ENCODE results near the gene MACROD2.

DNA sequence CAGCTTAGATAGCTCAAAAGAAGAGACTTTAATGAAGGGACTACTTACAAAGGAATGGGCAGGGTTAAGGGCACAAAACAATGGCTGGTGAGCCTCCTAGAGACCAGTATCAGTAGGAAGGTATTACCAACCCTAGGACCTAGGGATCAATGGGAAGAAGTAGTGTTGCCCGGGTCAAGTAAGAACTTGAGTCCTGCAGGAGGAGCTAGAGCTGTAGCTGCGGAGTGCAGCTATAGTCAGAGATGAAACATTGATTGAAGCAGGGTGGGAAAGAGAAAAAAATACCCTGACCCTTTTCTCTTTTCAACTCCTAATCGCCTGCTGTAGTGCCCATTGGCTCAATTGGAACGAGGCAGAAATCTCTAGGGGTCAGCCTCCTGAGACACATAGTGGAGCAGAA lies 198.1 kb downstream of the MACROD2 start:
- TF ChIP-seq, protein P1, sequence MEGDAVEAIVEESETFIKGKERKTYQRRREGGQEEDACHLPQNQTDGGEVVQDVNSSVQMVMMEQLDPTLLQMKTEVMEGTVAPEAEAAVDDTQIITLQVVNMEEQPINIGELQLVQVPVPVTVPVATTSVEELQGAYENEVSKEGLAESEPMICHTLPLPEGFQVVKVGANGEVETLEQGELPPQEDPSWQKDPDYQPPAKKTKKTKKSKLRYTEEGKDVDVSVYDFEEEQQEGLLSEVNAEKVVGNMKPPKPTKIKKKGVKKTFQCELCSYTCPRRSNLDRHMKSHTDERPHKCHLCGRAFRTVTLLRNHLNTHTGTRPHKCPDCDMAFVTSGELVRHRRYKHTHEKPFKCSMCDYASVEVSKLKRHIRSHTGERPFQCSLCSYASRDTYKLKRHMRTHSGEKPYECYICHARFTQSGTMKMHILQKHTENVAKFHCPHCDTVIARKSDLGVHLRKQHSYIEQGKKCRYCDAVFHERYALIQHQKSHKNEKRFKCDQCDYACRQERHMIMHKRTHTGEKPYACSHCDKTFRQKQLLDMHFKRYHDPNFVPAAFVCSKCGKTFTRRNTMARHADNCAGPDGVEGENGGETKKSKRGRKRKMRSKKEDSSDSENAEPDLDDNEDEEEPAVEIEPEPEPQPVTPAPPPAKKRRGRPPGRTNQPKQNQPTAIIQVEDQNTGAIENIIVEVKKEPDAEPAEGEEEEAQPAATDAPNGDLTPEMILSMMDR (conservative IDR thresholded peaks at IDR 0.05; ENCODE audit: low read depth, low read length), result no peak
- TF ChIP-seq POLR2A (IDR thresholded peaks at IDR 0.05; ENCODE audit: low read depth, low read length) (no peak), RFX5 (IDR thresholded peaks at IDR 0.05; ENCODE audit: low read depth, low read length) (no peak), MAZ (IDR thresholded peaks at IDR 0.05; ENCODE audit: borderline replicate concordance, low read depth, low read length) (no peak), SMC3 (IDR thresholded peaks at IDR 0.05; ENCODE audit: low read depth, low read length) (no peak), CHD1 (IDR thresholded peaks at IDR 0.05; ENCODE audit: low read depth, low read length) (no peak)

Measured in IMR-90 (cell line).